D341Med (cell line): Measurements from ENCODE around the gene GAD1.
A peak's percentile ranks its signal among the peaks of the same experiment; 100 is the strongest.

Experiments
- DNase-seq: peaks from one replicate; pipeline ENCODE4 v3.0.0; 2012; ENCODE audit warnings: low spot score

GAD1 gene

DNA sequence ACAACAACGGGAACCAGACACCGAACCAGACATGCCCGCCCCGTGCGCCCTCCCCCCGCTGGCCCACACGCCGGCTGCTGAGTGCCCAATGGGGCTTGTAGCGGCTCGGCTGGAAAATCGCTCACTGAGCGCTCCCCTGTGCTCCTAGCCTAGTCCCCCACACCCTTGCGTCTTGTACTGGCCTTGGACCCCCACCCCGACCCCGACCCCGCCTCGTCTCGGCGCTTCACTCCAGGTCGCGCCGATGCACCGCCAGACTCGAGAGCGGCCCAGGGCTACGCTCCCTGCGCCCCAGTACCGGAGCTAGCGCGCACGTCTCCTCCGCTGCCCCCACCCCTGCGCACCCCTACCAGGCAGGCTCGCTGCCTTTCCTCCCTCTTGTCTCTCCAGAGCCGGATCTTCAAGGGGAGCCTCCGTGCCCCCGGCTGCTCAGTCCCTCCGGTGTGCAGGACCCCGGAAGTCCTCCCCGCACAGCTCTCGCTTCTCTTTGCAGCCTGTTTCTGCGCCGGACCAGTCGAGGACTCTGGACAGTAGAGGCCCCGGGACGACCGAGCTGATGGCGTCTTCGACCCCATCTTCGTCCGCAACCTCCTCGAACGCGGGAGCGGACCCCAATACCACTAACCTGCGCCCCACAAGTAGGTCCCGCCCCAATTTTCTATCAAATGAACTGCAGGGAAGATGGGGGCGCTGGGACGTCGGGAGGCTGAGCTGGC lies 1.5 kb downstream of the GAD1 start:
- DNase-seq = peak; percentile 41

DNA sequence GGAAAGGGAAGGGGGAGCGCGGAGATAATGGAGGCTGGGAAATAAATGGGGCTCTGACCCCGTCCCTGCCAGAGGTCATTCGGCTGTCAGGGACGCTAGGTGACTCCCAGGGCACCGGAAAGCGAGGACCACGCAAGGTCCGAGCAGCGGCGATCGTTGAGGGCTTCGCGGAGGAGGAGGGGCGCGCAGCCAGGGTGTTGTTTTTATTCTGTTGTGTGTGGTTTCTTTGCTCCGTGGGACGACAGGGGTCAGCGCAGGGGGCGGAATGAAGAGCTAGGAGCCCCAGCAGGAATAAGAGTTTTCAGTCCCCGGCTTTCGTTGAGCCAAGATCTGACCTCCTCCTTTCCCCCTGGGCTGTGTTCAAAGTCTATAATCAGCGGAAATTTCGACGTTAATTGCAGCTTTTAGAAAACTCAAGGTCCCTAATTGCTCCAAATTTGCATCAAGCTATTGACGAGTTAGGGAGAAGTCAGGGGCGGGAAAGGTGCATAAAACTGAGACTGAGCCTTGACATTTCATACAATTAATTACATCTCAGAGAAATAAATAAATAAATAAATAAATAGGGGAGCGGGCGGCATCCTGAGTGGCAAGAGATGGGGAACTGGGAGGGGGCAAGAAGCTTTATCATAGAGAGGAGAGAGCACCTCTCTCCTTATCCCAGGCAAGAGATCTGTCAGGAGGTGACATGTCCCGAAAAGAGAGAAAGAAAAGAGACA lies 2.2 kb downstream of the GAD1 start:
- no peak for DNase-seq

DNA sequence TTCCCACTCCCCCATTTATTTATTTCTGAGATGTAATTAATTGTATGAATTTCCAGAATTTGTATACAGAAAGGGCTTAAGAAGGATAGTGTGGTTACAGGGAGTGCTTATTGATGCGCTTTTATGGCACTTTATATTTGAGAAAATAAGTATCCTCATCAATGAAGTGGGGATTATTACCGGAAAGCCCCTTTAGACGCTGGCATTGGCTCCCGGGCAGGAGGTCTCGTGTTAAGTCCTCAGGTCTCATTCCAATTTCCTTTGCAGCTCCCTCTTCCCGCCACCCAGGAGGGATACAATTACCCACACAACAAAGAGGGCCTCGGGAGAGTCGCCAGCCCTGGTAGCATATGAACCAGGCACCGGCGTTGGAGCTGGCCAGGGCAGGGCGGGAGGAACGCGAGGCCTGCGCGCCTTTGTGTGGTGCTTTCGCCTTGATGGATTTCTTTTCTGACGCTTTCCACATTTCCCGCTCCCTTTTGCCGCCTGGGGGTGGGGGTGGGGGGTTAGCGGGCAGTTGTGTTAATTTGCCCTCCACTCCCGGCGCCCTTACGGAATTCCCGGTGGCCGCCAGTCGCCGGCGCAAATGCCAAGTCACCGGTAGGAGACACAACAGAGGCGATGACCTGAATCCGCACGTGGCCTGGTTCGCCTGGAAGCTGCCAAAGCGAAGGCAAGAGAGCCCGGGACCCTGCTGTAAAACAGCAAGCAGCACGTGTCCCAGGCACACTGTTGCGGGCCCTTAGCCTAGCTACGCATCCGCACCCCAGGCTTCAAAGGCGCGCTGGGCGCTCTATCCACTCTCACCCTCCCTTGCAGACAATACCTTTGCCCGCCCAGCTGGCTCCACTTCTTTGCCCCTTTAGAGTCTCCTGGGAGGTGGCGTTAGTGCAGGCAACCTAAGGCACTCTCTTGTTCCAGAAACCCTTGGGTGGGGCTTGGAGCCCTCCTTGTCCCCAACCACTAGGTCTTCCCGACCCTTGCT lies 3.3 kb downstream of the GAD1 start:
- DNase-seq = no peak

DNA sequence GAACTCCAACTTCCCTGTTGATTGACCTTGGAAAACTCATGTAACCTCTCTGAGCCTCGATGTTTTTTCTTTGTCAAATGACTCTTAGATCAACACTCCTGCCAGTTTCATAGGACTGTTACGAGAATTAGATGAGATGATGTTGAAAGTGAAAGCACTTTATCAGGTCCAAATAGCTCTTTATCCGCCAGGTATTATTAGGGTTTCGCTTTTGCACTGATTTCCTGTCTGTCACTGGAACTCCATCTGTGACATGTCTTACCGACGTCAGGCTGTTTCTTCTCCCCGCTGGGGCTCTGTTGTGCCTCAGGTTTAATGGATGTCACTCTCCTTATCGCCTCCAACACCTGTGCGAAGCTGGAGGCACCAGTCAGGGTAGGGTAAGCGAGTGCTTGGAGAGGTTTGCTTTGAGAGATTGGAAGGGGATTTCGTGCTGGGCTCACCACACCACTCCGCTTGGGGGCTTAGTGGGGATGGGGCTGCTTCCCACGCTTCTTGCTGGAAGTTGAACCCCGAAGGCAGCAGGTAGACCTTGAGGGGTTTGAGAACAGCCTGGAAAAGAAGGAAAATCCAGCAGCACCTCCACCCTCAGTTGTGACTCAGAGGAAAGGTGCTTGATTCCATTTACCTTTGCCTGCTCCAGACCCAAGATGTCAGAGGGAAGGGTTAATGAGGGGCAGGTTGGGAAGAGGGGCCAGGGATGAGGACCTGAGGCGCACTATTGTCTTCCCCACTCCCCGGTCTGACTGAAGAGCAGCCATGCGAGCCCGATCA lies 4.3 kb downstream of the GAD1 start:
- no peak for DNase-seq

DNA sequence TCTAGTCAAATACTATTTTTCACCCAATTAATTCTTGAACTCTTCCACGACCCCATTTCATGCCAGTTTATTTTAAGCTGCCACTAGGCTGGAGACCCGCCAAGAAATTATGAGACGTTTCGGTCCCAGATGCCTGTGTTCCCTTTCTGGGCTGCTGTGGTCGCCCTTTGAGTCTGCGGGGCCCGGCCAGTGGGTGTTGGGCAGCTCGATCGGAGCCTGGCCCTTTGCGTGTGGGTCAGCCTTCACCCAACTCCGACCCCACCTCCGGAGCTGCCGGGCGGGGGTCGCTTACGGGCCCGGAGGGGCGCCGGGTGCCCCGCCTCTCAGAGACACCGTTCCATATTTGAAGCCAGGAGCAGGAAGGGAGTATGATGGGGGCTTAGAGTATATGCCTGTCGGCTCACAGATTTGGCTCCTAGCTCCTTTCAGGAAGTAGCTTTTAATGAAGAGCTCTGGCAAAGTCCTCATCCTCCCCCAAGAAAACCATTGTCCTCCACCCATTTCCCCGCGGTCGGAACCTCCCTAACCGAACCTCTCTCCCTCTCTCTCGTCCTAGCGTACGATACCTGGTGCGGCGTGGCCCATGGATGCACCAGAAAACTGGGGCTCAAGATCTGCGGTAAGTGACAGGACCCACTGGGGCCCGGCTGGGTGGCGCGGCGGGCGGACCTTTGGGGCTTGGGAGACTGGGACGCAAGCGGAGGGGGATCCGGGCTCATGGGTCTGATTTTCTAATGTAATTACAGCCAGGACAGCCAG lies 5.0 kb downstream of the GAD1 start:
- no peak for DNase-seq

DNA sequence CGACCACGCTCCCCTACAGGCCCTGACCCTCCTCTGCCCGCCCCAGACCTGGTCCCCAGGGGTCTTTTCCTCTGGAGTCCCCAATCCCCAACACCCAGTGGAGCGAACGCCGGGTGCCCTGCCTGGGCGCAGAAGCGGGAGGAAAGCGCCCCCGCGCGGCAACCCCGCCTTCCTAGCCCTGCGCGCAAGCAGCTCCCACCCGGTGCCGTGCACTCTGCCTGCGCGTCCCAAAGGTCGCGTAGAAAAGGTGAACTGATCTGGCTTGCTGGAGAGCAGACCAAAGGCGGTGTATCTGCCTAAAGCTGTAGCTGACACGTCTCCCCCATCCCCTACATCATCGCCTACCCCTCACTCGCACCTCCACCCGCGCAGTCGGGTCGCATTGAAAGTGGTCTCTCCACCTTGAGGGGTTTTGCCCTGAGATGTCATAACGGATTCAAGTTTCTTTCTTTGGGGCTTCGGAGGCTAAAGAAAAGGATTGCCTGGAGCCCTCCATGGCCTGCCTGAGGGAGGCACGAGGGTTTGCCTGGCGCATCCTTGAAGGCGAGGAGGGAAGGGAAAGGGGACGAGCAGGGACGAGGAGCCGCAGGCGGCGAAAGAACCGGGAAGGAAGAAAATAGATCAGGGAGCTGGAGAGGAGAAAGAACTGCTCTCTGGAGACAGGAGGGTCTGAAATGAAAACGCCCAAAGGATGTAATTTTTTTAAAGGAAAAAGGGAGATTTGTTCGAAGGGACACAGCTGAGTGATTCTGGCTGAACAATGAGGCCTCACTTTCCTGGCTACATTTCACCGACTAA lies 5.8 kb downstream of the GAD1 start:
- DNase-seq = peak; percentile 72

DNA sequence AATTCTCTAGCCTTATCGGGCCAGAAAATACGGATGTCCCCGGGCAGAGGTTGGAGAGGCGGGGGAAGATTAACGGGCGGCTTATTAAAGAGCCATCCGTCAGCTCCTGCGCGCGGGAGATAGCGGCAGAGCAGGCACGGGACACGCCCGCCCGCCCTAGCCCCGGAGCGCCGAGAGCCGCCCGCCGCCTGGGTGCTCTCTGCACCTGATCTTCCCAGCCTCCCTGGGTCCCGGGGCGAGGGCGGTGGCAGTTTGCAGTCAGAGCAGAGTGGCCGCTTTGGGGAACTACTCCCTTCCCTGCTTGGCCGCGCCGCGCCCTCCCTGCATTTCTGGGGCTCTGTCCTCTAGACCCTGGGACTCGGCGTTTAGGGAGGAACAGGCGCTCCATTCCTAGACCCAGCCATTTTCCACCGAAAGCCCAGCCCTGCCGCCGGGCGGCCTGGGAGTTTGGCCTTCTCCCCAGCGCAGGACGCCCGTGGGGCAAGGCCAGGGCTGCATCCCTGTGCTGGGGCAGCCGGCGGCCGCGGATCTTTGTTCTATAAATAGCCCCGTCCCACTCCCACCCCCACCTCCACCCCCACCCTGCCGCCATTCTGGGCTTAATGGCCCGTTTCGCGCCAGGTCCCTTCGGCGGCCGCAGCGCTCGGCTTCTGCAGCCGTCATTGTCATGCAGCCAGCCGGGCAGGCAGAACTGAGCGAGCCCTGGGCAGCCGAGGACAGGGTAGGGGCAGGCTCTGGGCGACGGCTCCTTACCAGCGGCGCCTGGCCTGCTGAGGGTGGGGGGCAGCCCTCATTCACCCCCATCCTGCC lies 6.6 kb downstream of the GAD1 start:
- peak; percentile 73 for DNase-seq

DNA sequence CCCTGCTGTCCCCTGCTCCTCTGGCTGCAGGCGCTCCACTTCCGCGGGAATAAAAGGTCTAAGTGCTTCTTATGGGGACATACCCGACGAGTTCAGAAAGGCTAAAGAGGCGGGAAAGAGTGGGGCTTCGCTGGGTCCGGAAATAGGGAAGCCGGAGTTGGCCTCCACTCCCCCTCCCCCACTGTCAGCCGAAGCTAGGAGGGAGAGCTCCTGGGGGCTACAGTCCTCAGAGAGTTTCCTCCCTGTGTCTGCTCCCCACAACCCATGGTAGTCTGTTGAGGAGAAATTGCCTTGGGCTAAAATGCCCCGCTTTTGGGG lies 7.2 kb downstream of the GAD1 start:
- DNase-seq = no peak

DNA sequence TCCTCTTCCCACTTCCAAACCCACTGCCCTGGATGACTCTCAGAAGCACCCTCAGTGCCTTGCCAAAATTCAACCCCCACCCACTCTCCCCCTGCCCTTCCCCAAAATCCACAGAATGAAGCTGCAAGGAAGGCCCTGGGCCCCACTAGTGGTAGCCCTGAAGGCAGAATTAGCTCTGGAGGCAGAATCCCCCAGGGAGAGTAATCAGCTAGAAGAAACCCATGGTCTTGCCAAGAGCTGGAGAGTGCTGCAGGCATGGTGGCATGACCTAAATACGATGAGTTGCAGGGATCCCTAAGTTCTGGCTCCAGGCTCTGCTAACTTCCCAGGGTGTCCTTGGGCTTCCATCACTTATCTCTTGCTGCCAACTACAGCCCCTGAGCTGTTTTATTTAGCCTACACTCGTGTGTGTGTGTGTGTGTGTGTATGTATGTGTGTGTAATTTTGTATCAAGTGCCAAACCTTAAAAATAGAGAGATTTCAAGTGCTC lies 7.9 kb downstream of the GAD1 start:
- no peak for DNase-seq

DNA sequence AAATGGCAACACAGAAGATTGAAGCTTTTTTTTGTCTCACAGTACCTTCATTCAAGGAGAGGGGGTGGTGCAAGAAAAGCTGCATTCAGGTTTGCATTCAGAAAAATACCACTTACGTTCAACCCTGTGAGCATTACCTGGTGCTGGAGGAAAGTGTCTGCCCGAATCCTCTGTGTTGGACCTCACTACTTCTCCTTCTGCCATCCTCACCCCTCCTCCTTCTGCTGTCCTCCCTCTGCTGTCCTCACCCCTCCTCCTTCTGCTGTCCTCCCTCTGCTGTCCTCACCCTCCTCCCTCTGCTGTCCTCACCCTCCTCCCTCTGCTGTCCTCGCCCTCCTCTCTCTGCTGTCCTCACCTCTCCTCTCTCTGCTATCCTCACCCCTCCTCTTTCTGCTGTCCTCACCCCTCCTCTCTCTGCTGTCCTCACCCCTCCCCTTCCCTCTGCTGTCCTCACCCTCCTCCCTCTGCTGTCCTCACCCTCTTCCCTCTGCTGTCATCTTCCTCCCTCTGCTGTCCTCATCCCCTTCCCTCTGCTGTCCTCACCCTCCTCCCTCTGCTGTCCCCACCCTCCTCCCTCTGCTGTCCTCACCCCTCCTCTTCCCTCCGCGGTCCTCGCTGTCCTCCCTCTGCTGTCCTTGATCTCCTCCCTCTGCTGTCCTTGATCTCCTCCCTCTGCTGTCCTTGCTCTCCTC lies 11.3 kb downstream of the GAD1 start:
- no peak for DNase-seq

DNA sequence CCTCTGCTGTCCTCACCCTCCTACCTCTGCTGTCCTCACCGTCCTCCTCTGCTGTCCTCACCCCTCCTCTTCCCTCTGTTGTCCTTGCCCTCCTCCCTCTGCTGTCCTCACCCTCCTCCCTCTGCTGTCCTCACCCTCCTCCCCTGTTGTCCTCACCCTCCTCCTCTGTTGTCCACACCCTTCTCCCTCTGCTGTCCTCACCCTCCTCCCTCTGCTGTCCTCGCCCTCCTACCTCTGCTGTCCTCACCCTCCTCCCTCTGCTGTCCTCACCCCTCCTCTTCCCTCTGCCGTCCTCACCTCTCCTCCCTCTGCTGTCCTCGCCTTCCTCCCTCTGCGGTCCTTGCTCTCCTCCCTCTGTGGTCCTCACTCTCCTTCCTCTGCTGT lies 11.8 kb downstream of the GAD1 start:
- DNase-seq = no peak

DNA sequence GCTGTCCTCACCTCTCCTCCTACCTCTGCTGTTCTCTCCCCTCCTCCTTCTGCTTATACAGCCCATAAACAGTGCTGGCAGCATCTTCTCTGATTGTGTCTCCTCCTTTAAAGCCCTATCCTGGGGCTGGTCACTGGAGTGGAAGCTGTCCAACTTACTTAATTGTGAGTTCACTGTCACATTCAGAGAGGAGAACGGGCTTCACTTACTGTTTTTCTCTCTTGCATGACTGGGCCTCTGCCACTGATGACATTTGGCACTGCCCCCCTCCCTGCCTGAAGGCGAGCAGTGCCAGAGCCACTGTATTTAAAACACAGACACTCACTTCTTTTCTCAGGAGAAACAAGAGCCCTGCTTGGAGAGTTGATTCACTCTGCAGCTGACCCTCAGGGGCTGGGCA lies 12.3 kb downstream of the GAD1 start:
- DNase-seq = no peak

DNA sequence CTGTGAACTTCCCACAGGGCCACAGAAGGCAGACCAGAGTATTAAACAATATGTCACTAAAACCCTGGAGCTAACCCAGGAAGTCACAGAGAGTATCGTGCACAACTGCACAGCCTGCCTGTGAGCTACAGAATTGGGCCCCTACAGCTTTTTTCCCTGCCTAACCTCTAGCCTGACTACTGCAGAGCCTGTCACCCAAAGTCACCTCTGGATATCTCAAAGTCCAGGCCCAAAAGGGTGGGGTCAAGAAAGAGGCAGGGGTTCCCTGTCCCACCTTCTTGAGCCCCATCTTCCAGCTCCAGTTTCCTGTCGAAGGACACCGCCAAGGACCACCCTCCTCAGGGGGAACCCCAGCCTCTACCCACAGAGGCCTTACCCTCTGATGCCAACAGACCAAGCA lies 13.5 kb downstream of the GAD1 start:
- DNase-seq = no peak

DNA sequence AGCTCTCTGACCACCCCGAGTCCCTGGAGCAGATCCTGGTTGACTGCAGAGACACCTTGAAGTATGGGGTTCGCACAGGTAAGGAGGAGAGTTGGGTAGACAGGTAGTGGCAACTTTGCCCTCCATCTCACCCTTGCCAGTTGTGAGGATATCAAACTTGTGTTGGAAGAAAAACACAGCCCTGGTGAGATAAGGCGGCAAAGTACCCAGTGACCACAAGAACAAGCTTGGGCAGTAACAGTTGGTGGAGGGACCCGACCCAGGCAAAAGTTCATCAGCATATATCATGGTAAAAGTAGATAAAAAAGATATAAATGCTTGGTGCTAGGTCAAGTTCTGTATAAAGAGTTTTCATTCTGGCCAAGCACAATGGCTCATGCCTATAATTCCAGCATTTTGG lies 14.4 kb downstream of the GAD1 start:
- no peak for DNase-seq

DNA sequence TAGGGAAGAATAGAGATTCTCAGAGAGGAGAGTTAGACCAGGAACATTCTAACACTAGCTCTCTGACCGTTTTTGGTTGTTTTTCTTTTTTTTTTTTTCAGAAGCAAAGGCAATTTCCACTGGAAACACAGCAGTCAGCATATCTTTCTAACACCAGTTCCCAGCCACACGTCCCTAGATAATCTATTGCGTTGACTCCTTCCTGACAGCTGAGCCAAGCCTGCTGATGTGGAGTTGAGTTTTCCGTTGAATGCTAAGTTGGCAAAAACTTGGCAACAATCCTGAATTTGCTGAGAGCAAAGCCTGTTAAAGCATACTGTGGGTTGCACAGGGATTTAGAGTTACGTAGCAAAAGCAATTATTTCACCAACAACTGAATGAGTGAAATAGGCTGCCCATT lies 19.3 kb downstream of the GAD1 start:
- no peak for DNase-seq

DNA sequence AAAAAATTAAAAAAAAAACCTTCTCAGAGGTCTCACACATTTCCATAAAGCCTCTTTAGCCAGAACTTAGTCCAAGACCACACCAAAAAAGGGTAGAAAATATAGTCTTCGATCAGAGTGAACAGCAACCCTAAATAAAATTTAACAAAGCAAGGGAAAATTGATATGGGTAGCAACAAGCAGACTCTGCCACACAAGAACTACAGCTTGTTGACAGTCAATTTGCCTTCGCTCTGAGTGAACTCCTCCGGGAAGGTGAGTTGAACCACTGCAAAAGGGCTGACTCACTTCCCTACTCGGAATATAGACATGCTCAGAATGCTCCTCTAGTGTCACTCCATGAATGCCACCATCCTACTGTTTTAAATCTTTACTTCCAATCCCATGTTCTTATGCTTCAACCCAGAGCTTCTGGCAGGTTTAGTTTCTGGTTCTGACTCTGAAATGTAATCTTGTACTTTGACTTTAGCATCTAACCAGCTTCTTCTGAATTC lies 24.1 kb downstream of the GAD1 start:
- DNase-seq = no peak

DNA sequence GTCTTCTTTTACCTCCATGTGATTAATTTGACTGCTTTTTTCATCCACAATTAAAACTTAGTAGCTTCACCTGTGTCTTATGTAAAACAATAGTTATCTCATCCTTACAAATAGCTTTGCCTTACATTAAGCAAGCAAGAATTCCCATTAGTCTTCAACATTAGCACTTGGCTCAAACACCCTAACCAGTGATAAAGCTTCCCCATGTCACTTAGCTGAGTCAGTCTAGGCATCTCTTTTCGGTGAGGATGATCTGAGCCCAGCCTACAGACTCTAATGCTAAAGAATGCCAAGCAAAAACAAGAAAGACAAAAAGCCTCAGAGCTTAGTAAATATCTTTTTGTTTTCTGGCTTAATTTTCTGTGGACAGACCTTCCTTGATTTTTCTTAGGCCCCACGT lies 26.1 kb downstream of the GAD1 start:
- no peak for DNase-seq

DNA sequence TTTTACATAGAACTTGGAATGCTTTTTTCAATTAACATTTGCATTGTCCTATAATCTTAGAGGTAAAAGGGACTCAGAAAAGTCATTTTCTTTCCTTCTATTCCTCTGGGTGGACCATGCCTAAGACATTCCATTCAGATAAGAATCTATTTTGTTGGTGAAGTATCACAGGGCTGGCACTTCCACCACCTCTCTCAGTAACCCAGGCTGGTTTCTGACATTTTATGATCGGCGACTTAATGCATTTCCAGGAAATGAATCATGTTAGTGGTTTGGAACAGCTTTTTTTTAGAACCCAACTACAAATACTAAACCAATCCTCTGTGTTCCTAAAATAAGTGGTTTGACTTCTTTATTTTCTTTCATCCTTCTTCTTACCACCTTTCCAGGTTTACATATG lies 27.0 kb downstream of the GAD1 start:
- DNase-seq = no peak

DNA sequence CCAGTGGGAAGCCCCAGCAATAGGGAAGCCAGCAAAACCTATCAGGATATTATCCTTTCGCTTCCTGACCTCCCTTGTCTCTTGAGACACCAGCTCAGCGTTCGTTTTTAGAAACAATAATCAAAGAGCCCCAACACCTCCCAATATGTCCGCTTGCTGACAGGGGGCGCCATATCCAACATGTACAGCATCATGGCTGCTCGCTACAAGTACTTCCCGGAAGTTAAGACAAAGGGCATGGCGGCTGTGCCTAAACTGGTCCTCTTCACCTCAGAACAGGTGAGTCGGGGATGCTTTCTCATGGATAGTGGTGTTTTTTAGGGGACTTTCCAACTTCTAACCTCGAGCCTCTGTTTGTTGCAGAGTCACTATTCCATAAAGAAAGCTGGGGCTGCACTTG lies 28.7 kb downstream of the GAD1 start:
- no peak for DNase-seq
